Stimulated activated CD8-positive, alpha-beta memory T cell treated with anti-CD3 and anti-CD28 coated beads, Interleukin-7, amount 100 ng/mL, for 48 hours (primary cell): Measurements from ENCODE around the gene TMEM143.
"Not testable (repeated sequence)": the region's sequence is repeated elsewhere in the genome, so short reads cannot be mapped to it uniquely, and the experiment has no call there.

Experiments used
- DNase-seq, 2 donors: peaks; one replicate each; pipeline ENCODE4 v3.0.0-alpha.2; 2020; ENCODE audit warnings: low read depth in 1 of 2; ENCODE audit errors: extremely low read depth in 1 of 2

Gene TMEM143

DNA sequence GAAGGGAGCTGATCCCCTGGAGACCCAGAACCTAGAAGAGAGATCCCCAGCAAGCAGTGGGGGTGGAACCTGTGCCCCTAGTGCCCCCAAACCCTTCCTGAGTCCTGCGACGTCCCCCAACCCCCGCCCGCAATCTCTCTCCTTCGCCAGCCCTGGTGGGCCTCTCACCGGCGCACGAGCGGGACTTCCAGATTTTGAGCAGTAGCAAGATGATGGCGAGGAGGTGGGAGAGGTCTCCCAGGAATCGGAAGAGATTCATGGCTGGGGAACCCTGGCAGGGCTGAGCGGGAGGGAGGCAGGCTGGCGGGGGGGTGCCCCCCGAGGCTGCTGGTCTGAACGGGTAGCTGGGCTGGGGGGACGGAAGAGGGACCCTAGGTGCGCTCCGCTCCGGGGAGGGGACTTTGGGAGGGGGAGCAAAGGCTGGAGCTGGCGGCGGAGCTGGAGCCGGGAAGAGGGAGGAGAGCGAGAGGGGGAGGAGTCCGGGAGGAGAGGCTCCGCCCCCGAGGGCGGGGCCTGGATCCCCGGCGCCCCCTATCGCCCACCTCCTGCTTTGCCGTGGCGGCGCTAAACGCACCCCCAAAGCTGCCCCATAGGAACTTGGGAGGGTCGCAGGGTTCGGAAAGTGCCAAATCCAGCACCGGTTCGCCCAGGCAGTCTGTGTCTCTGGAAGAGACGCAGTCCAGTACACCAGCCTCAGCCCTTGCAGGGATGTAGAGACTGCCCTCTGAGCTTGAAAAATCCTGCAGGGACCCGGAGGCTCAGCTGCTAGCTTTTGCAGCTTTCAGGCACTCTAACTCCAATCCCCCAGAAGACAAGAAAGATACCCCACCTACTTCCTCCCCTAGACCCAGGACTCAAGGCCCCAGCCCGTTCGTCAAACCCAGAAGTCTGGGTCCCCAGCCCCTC is 27.6 kb upstream of the TMEM143 start, which contains the start of gene KDELR1:
KDELR1 (minus strand) TSS at position 452 of the 906 bp plus-strand sequence; CDS start at position 259, 193 bp downstream.
- no peak for DNase-seq

DNA sequence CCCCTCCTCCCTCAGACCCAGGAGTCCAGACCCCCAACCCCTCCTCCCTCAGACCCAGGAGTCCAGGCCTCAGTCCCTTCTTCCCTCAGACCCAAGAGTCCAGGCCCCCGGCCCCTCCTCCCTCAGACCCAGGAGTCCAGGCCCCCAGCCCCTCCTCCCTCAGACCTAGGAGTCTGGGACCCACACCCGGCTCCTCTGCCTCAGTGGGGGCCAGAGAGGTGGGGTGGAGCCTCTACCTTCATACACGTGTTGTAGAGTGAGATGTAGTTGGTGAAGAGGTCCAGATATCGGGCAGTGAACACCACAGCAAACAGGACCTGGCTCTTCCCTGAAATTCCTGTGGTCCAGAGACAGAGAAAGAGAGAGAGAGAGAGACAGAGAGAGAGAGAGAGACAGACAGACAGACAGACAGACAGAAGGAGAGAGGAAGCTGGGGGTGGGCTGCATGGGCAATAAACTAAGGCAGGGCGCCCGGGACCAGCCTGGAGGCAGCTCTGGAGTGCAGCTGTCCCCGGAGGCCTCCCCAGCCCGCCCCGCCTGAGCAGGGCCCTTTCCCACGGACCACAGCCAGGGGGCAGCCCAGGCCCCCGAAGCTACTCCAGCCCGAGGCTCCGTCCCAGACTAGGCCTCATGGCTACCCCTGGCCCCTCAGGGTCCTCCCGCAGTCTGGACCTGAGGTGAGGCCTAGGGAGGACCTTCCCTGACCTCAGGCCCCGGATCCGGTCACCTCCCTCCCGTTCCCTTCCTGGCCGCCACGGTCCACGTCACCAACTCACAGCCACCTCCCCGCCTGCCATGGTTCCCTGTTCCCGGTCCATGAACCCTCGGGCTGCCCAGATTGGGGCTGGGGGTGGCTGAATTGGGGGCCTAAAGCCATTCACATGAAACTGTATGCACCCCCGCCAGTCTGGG is 26.7 kb upstream of the TMEM143 start:
- DNase-seq: no peak

DNA sequence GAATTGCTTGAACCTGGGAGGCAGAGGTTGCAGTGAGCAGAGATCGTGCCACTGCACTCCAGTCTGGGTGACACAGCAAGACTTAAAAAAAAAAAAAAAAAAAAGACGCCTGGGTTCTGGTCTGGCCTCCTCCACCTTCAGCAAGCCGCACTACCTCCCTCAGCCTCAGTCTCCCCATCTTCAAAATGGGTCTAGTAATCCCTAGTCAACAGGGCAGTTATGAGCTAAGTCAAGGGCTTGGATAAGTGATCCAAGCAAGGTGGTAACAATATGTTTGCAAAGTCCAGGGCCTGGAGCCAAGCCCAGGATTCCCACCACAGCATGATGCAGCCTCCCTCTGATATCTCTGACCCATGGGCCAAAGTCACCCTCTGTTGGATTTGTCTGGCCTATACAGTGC is 23.2 kb upstream of the TMEM143 start:
- DNase-seq: no peak

DNA sequence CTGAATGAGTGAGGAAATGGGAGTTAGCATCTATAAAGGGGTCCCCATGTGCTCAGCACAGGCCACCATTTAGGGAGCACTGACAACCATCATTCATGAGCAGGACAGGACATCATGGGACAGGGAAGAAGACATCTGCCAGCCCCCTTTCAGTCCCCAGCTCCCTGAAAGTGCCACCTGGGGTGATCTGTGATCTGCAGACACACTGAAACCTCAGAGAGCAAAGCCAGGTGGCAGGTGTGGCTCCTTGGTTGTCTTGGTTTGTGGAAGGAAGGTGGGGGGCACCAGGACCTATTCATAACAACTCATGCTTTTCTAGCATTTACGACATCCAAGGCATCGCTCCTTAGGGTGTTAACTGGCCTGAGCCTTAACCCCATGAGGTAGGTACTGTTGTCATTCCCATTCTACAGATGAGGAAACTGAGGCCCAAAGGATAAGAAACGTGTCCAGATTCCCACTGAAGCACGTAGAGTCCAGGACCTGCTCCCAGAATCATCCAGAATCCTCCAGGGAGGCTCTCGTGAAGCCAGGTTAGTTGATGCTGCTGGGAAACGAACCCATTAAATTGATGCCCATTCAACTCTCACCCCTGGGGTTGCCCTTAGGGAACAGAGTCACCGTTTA is 21.8 kb upstream of the TMEM143 start:
- DNase-seq: no peak

DNA sequence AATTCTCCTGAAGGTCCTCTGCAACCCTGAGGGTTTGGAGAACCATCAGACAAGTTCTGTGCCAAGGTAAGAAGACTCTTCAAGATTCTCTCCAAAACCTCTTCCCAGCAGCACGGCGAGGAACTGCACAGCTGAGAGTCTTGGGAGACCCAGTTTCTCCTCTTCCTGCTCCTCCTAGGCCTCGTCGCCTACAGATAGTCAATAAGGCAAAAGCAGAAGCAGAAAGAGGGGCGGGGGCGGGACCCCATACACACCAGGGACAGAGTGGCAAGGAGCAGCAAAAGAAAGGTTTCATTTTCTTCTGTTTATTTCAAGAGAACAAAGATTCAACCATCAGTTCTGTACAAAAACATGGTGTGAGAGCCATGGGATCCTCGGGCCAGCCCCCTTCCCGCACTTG is 18.5 kb upstream of the TMEM143 start:
- no peak for DNase-seq

DNA sequence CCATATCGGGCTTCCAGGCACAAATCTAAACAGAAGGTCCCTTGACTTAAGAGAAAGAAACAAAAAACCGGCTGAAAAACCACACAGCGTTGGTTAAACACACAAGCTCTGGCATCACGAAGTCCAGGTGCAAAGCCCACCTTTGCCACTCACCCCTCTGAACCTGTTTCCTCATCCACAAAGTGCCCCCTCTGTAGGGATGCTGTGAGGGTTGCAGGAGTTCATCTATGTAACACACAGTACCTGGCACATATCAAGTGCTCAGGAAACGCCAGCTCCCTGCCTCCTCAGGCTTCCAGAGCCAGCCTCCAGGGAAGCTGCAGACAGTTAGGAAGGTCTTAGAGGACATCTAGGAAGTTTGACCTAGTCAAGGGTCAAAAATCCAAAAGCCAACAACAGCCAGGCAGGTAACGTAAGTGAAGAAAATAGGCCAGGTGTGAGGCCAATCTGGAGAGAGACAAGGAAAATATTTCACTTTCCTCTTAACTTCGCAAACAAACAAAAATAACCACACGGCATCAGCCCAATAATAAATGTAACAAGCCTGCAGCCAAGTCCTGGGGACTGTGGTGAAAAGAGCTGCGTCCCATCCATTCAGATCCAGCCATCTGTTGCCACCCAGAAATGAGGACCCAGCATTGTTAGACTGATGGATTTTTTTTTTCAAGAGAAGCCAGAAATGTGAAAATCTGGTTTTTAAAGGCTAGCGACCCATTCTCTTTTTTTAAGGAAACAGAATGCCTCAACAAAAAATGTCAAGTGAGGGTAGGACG is 17.6 kb upstream of the TMEM143 start:
- no peak for DNase-seq

DNA sequence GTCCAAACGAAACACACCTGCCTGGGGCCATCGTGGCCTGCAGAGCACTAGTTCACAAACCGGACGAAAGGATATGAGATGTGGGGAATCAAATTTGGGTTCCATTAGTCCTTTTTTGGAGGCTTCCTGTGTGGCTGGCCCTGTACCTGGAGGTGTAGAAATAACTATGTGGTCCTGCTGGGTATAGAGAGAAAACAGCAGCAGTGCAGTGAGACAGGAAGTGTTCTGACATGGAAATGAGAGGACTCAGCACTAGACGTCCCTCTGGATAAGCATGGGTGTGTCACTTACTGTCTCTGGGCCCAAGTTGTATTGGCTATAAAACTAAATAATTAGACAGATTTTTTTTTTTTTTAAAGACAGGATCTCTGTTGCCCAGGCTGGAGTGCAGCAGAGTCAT is 15.3 kb upstream of the TMEM143 start:
- no peak for DNase-seq

DNA sequence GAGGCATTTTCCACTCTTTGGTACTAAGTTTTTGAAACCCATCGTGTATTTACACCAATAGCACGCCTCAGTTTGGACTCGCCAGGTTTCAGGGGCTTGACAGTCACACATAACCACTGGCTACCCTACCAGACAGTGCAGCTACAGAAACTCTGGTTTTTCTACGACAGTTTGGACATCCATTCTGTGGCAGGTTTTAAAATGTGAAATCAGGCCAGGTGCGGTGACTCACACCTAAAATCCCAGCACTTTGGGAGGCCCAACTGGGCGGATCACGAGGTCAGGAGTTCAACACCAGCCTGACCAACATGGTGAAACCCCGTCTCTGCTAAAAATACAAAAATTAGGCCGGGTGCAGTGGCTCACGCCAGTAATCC is 14.4 kb upstream of the TMEM143 start:
- no peak for DNase-seq

DNA sequence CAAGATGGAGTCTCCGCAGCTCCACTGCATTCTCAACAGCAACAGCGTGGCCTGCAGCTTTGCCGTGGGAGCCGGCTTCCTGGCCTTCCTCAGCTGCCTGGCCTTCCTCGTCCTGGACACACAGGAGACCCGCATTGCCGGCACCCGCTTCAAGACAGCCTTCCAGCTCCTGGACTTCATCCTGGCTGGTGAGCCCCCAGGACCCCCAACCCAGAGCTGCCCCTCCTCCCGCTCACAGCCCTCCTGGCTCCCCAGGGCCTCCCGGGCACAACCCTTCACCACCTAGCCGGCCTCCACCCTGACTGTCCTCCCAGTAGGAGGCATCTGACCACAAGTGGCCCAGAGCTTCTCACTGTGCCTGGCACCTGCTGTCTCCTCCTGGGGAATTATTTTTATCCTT is 9.8 kb upstream of the TMEM143 start:
- DNase-seq: no peak

DNA sequence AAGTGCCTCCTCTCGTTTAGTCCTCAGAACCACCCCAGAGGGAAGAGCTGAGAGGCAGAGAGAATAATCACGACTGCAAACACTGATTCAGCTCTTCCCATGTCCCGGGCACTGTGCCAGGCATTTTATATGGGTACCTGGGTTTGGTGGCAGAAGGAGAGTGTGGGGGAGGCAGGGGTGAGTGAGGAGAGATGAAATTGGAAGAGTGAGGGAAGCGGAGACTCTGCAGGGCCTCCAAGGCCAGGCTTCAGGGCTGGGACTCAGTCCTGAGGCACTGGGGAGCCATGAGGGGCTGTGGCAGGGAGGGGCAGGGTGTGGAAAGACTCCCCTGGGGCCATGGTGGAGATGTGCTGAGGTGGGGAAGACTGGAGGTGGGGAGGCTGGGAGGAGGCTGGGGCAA is 9.2 kb upstream of the TMEM143 start:
- DNase-seq: no peak

DNA sequence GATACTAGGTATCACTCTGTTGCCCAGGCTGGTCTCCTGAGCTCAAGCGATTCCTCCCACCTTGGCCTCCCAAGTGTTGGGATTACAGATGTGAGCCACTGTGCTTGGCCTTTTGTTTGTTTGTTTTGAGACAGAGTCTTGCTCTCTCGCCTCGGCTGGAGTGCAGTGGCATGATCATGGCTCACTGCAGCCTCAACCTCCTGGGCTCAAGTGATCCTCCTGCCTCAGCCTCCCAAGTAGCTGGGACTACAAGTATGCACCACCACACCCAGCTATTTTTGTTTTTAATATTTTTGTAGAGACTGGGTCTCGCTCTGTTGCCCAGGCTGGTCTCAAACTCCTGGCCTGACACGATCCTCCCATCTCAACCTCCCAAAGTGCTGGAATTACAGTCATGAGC is 8.0 kb upstream of the TMEM143 start:
- DNase-seq: not testable (repeated sequence)

DNA sequence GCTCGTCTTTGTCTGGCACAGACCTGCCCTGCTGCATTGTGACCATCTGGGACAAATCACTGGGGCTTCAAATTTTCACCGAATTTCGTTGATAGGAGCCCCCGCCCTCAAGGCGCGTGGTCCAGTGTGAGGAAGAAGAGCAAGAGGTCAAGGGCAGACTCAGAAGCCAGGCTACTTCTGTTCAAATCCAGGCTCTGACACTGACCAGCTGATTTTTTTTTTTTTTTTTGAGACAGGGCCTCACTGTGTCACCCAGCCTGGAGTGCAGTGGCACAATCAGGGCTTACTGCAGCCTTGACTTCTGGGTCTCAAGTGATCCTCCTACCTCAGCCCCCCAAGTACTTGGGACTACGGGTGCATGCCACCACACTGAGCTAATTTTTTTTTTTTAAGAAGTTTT is 7.6 kb upstream of the TMEM143 start:
- DNase-seq: no peak

DNA sequence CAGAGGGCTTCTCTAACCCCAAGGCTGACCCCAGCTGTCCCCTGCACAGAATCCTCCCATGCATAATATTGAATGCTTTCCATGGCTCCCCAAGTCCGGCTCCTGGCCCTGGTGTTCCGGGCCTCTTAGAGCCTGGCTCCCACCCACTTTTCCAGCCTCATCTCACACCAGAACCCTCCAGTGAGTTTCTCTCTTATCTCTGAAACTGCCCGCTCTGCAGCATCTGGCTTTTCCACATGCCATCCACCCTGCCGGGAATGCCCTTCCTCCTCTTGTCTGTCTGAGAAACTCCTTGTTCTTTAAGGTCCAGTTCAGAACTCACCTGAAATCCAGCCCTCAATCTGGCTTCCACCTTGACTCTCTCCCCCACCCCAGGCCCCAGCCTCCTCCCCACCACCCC is 7.2 kb upstream of the TMEM143 start:
- no peak for DNase-seq

DNA sequence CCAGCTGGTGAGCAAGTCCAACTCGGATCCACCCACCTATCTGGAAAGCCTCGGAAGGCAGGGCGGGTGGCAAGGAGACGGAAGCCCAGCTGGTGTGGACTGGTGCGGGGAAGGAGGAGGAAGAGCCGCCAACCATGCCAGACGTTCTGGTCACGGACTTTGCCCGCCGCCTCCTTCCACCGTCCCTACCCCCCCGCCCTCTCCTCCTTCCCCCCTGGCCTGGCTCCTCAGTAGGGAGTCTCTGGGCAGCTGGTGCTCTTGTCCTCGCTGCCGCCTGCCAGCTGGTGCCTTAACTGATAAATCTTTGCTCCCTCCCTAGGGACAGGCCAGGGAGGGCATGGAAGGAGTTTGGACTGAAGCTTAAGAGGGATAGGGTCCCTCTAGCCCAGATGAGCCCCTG is 5.2 kb upstream of the TMEM143 start:
- no peak for DNase-seq

DNA sequence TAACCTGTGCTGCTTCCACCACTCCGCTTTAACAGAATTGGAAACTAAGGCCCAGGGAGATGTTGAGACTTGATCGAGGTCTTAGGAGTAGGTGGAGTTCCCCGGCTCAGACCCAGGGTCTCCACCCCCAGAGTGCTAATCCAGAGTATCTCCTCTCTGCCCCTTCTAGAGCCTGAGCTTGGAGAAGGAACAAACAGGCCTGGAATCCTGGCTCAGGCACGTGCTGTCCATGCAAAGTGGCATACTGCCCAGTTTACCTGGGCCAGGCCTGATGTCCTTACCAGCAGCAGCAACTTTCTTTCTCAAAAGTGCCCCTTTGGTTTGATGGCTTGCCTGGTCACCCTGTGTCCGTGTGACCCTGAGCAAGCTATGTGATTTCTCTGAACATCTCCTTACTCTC is 4.1 kb upstream of the TMEM143 start:
- no peak for DNase-seq

DNA sequence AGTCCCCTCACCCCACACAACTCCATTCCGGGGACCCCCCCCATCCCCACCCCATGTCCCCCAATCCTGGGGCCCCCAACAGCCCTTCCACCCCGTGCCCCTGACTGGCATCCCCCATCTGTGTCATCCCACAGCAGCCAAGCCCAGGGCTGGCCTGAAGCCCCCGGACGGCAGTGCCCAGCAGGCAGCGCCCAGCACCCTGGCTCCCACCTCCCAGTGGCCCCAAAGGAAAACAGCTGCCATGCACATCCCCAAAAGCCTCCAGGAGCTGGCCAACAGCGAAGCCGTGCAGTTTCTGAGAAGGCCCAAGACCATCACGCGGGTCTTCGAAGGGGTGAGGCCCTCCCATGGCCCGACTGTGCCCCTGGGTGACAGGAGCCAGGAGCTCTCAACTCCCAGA is 1.9 kb upstream of the TMEM143 start:
- DNase-seq: no peak

DNA sequence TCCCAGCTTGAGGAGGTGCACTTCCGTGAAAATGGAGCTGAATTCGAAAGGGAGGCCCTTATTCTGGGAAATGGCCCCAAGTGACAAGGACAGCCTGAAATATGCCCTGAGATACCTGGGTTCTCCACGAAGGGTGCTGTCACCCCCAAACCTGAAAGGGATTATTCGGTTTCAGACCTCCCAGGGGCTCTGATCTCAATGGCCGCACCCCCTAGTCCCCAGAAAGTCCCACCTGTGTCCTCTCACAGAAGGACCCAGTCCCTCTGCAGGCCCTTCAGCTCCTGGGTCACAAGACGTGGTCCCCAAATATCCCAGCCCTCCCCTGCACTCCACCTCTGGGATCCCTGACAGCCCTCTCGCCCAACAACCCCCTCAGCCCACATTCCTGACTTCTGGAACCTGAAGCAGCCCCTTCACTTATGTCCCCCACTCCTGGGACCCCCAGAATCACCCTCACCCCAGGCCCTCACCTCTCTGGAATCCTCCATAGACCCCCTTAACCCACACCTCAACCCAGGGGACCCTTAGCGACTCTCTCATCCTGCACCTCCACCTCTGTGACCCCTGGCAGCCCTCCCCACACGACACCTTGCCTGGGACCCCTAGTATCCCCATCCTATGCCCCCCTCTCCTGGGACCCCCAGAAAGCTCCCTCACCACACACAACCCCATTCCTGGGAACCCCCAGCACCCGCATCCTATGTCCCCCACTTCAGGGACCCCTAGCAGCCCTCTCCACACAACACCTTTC is 1.0 kb upstream of the TMEM143 start:
- DNase-seq: no peak

DNA sequence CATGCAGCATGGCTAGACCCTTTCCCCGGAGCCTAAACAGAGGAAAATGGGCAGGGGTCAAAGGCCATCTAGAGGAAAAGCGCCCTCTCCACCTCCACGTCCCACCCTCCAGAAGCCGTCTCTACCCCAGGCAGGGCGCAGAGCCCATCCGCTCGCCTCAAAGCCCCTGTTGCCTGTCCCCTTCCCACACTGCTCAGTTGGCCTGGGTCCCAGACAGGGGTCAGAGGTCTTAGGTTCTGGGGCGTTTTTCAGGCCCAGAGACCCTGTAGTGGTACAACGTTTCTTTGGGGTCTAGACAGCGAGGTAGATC is 285 bp downstream of the TMEM143 start:
- DNase-seq: no peak

DNA sequence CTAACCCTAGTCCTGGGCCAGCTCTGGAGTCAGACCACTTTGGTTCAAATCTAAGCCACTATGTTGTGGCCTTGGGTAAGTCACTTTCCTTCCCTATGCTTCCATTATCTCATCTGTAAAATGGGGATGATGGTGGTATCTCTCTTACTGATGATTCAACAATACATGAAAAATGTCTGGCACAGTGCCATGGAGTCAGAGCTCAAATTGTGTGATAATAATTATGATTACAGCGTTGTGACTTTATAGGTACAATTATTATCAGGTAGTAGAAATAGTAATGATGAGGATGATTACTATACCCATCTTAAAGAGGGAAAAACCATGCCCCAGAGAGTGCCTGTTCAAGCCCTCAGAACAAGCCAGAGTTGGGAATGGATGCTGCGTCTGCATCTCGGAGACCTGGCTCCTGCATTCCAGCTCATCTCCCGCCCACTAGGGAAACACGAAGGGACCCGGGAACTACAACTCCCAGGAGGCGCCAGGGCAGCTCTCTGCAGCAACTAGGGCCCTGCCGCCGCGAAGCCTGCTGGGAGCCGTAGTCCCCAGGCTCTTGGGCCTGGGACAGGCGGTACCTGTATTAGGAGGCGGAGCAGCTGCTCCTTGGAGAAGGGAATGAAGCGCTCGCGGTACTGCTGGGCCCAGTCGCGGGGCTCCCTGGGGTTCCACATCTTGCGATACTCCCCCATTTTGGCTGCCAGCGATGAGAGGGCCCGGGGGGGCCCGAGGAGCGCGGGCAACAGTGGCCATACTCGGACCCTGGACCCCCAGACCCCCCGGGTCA is 832 bp downstream of the TMEM143 start:
- DNase-seq: peak; percentile 75 to 90
